Measurements from ENCODE around the gene TMEM200B.
A peak's percentile ranks its signal among the peaks of the same experiment; 100 is the strongest.
"Not testable (repeated sequence)": the region's sequence is repeated elsewhere in the genome, so short reads cannot be mapped to it uniquely, and the experiment has no call there.

Gene TMEM200B

GRCh38 chr1:29131056-29131455 is 7.4 kb upstream of the TMEM200B start:
- H3K9me3 ChIP-seq (ENCODE audit: insufficient read depth, low read depth, low read length); H3K27me3 ChIP-seq (ENCODE audit: insufficient read depth, low read length); H3K9ac ChIP-seq (ENCODE audit: low read depth, low read length); H3K4me3 ChIP-seq (ENCODE audit: low read length); H3K4me1 ChIP-seq (ENCODE audit: insufficient read depth, low read length); H3K36me3 ChIP-seq (ENCODE audit: insufficient read depth, low read depth, low read length); H3K27ac ChIP-seq (ENCODE audit: low read length): not testable (repeated sequence)

DNA sequence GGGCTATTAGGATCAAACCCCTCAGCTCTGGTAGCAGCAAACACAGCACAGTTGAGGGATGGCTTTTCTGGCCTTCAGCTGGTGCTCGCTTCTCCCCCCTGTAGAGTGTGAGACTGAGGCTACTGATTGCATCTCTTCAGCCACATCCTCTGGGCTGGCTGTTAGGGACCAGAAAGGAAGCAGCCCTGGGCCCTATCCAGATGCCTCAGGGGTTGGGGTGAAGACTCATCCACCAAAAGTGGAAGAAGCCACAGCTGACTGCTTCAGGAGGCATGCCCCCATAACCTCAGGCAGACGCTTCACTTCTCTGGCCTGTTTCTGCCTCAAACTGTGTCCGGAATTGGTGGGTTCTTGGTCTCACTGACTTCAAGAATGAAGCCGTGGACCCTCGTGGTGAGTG is 6.2 kb upstream of the TMEM200B start:
- Histone ChIP-seq H3K4me3 (ENCODE audit: low read length) (no peak overlapping the region), H3K9me3 (ENCODE audit: insufficient read depth, low read depth, low read length) (no peaks in the 10 kb centered on the region), H3K27ac (ENCODE audit: low read length) (no peak overlapping the region), H3K9ac (ENCODE audit: low read depth, low read length) (no peak overlapping the region), H3K27me3 (ENCODE audit: insufficient read depth, low read length) (peaks cover 14% of the 10 kb centered on the region), H3K36me3 (ENCODE audit: insufficient read depth, low read depth, low read length) (no peaks in the 10 kb centered on the region), H3K4me1 (ENCODE audit: insufficient read depth, low read length) (peaks cover 4% of the 10 kb centered on the region; the same call in 1 of the 2 replicates)

GRCh38 chr1:29128739-29129138 is 5.0 kb upstream of the TMEM200B start:
- H3K9ac ChIP-seq (ENCODE audit: low read depth, low read length), result no peak overlapping the region
- peaks cover 5% of the 10 kb centered on the region; the same call in 1 of the 2 replicates for H3K4me1 ChIP-seq (ENCODE audit: insufficient read depth, low read length)

GRCh38 chr1:29126198-29126597 is 2.5 kb upstream of the TMEM200B start:
- H3K9me3 ChIP-seq (ENCODE audit: insufficient read depth, low read depth, low read length), result no peaks in the 10 kb centered on the region
- peaks cover 5% of the 10 kb centered on the region; the same call in 1 of the 2 replicates for H3K4me1 ChIP-seq (ENCODE audit: insufficient read depth, low read length)
- H3K9ac ChIP-seq (ENCODE audit: low read depth, low read length), result no peak overlapping the region
- H3K27me3 ChIP-seq (ENCODE audit: insufficient read depth, low read length), result peaks cover 45% of the 10 kb centered on the region
- H3K36me3 ChIP-seq (ENCODE audit: insufficient read depth, low read depth, low read length), result no peaks in the 10 kb centered on the region
- no peak overlapping the region for H3K4me3 ChIP-seq (ENCODE audit: low read length)
- H3K27ac ChIP-seq (ENCODE audit: low read length), result no peak overlapping the region

More at GRCh38 chr1:29128739-29129138, 5.0 kb upstream of the TMEM200B start:
- H3K9me3 ChIP-seq (ENCODE audit: insufficient read depth, low read depth, low read length), result no peaks in the 10 kb centered on the region
- H3K36me3 ChIP-seq (ENCODE audit: insufficient read depth, low read depth, low read length), result no peaks in the 10 kb centered on the region
- peaks cover 21% of the 10 kb centered on the region for H3K27me3 ChIP-seq (ENCODE audit: insufficient read depth, low read length)
- H3K4me3 ChIP-seq (ENCODE audit: low read length), result no peak overlapping the region
- H3K27ac ChIP-seq (ENCODE audit: low read length), result no peak overlapping the region

GRCh38 chr1:29125788-29126187 is 2.1 kb upstream of the TMEM200B start:
- Histone ChIP-seq H3K36me3 (ENCODE audit: insufficient read depth, low read depth, low read length) (no peaks in the 10 kb centered on the region), H3K4me1 (ENCODE audit: insufficient read depth, low read length) (peaks cover 5% of the 10 kb centered on the region; the same call in 1 of the 2 replicates), H3K27ac (ENCODE audit: low read length) (no peak overlapping the region), H3K9ac (ENCODE audit: low read depth, low read length) (no peak overlapping the region), H3K27me3 (ENCODE audit: insufficient read depth, low read length) (peaks cover 49% of the 10 kb centered on the region), H3K4me3 (ENCODE audit: low read length) (no peak overlapping the region), H3K9me3 (ENCODE audit: insufficient read depth, low read depth, low read length) (no peaks in the 10 kb centered on the region)

DNA sequence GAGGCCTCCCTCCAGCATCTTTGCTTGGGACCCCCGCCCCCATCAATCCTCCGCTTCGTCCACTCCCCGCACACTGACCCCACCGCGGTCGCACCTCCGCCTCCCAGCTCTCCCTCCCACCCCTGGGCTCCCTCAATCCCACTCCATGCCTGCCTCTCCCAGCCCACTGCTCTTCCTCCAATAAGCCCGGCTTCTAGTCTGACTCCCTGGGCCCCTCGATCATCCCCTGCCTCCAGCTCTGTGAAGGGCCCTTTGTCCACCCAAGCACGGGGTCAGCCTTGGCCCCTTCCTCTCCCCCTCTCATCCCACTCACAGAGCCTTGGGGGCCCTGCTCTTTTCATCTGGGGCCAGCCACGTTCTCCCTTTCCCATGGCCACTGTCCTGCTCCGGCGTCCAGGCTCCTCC is 1.5 kb upstream of the TMEM200B start:
- Histone ChIP-seq H3K4me1 (ENCODE audit: insufficient read depth, low read length) (peaks cover 5% of the 10 kb centered on the region; the same call in 1 of the 2 replicates), H3K27me3 (ENCODE audit: insufficient read depth, low read length) (peaks cover 55% of the 10 kb centered on the region), H3K9me3 (ENCODE audit: insufficient read depth, low read depth, low read length) (no peaks in the 10 kb centered on the region), H3K27ac (ENCODE audit: low read length) (no peak overlapping the region), H3K36me3 (ENCODE audit: insufficient read depth, low read depth, low read length) (no peaks in the 10 kb centered on the region), H3K9ac (ENCODE audit: low read depth, low read length) (peak overlapping the region; percentile 58; the same call in 1 of the 2 replicates), H3K4me3 (ENCODE audit: low read length) (peak overlapping the region; percentile 75; the same call in 1 of the 2 replicates)

- peaks cover 5% of the 10 kb centered on the region; the same call in 1 of the 2 replicates for H3K4me1 ChIP-seq (ENCODE audit: insufficient read depth, low read length)
- no peaks in the 10 kb centered on the region for H3K36me3 ChIP-seq (ENCODE audit: insufficient read depth, low read depth, low read length)
- H3K9ac ChIP-seq (ENCODE audit: low read depth, low read length), result peak overlapping the region; percentile 68
- H3K27me3 ChIP-seq (ENCODE audit: insufficient read depth, low read length), result peaks cover 60% of the 10 kb centered on the region
- H3K4me3 ChIP-seq (ENCODE audit: low read length), result peak overlapping the region; percentile 75
- no peaks in the 10 kb centered on the region for H3K9me3 ChIP-seq (ENCODE audit: insufficient read depth, low read depth, low read length)
- no peak overlapping the region for H3K27ac ChIP-seq (ENCODE audit: low read length)
Observed at GRCh38 chr1:29124366-29125236, 898 bp upstream of the TMEM200B start.

DNA sequence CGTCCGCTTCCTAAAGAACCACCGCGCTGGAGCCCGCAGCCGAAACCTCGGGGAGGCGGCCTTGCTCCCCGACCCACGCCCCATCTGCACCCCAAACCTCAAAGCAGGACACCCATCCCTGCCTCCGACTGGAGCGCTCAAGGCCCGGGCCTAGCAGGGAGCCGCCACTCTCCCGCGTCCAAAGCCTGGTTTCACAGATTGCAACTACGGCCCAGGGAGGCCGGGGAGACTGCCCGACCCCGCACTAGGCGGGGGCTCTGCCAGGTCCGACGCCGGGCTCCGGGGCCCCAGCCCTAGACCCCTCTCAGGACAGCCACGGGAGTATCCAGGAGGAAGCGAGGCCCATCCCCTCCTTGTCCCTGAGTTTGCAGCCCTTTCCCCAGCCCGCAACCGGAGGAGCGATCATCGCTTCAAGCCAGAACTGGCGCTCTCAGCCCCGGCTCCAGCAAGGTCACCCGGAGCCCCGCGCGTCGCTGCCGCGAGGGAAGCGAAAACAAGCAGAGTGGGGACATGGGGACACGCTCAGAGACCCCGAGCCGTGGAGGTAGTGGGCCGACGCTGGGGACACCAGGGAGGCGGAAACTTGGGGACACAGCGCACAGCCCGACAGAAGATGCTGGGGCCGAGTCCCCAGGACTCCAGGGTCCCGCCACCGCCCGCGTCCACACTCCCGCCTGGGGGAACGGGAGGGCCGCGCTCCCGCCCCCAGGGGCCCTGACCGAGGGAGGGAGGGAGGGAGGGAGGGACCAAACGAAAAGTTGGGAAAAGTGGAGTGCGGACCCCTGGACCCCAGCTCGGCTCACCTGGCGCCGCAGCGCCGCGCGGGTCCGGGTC is 433 bp downstream of the TMEM200B start:
- Histone ChIP-seq H3K4me3 (ENCODE audit: low read length) (peak overlapping the region; percentile 75), H3K9ac (ENCODE audit: low read depth, low read length) (peak overlapping the region; percentile 56; the same call in 1 of the 2 replicates), H3K36me3 (ENCODE audit: insufficient read depth, low read depth, low read length) (peaks cover 8% of the 10 kb centered on the region; the same call in 1 of the 2 replicates), H3K27me3 (ENCODE audit: insufficient read depth, low read length) (peaks cover 60% of the 10 kb centered on the region), H3K9me3 (ENCODE audit: insufficient read depth, low read depth, low read length) (no peaks in the 10 kb centered on the region), H3K4me1 (ENCODE audit: insufficient read depth, low read length) (peaks cover 5% of the 10 kb centered on the region; the same call in 1 of the 2 replicates), H3K27ac (ENCODE audit: low read length) (no peak overlapping the region)

GRCh38 chr1:29122682-29123052 is 1.0 kb downstream of the TMEM200B start:
- peaks cover 60% of the 10 kb centered on the region for H3K27me3 ChIP-seq (ENCODE audit: insufficient read depth, low read length)
- H3K4me1 ChIP-seq (ENCODE audit: insufficient read depth, low read length), result peaks cover 5% of the 10 kb centered on the region; the same call in 1 of the 2 replicates
- H3K9me3 ChIP-seq (ENCODE audit: insufficient read depth, low read depth, low read length), result no peaks in the 10 kb centered on the region
- H3K27ac ChIP-seq (ENCODE audit: low read length), result no peak overlapping the region
- H3K9ac ChIP-seq (ENCODE audit: low read depth, low read length), result no peak overlapping the region
- peak overlapping the region; percentile 75 for H3K4me3 ChIP-seq (ENCODE audit: low read length)
- peaks cover 9% of the 10 kb centered on the region for H3K36me3 ChIP-seq (ENCODE audit: insufficient read depth, low read depth, low read length)

GRCh38 chr1:29121936-29122681 is 1.6 kb downstream of the TMEM200B start:
- Histone ChIP-seq H3K27ac (ENCODE audit: low read length) (no peak overlapping the region), H3K9ac (ENCODE audit: low read depth, low read length) (no peak overlapping the region)

GRCh38 chr1:29121516-29121935 is 2.2 kb downstream of the TMEM200B start:
- peaks cover 5% of the 10 kb centered on the region; the same call in 1 of the 2 replicates for H3K4me1 ChIP-seq (ENCODE audit: insufficient read depth, low read length)
- H3K36me3 ChIP-seq (ENCODE audit: insufficient read depth, low read depth, low read length), result peaks cover 20% of the 10 kb centered on the region
- no peak overlapping the region for H3K9ac ChIP-seq (ENCODE audit: low read depth, low read length)
- peak overlapping the region; percentile 75; the same call in 1 of the 2 replicates for H3K4me3 ChIP-seq (ENCODE audit: low read length)
- H3K9me3 ChIP-seq (ENCODE audit: insufficient read depth, low read depth, low read length), result no peaks in the 10 kb centered on the region
- H3K27ac ChIP-seq (ENCODE audit: low read length), result no peak overlapping the region
- peaks cover 60% of the 10 kb centered on the region for H3K27me3 ChIP-seq (ENCODE audit: insufficient read depth, low read length)

More at GRCh38 chr1:29121936-29122681, 1.6 kb downstream of the TMEM200B start:
- Histone ChIP-seq H3K9me3 (ENCODE audit: insufficient read depth, low read depth, low read length) (no peaks in the 10 kb centered on the region), H3K27me3 (ENCODE audit: insufficient read depth, low read length) (peaks cover 60% of the 10 kb centered on the region), H3K4me1 (ENCODE audit: insufficient read depth, low read length) (peaks cover 5% of the 10 kb centered on the region; the same call in 1 of the 2 replicates), H3K36me3 (ENCODE audit: insufficient read depth, low read depth, low read length) (peaks cover 14% of the 10 kb centered on the region), H3K4me3 (ENCODE audit: low read length) (peak overlapping the region; percentile 75; the same call in 1 of the 2 replicates)
